H1 (cell line): Measurements from ENCODE around the gene AIMP1. TPM values are rescaled to one million over a fixed set of nuclear protein-coding genes. Genes with fewer than 3 reads are reported as not detected.

Experiments used
- CTCF ChIA-PET: fragments of 300-600 bp; sonication (Branson Sonifier 250); formaldehyde crosslinking; loops from one replicate; lab custom pipeline; 2021; ENCODE audit not compliant: partially characterized antibody; lab: Charles Lee
- POLR2A ChIA-PET: fragments of 300-600 bp; sonication (Branson Sonifier 250); formaldehyde crosslinking; loops from one replicate; lab custom pipeline; 2021; ENCODE audit warnings: inconsistent platforms; ENCODE audit not compliant: partially characterized antibody; lab: Charles Lee
- DNase-seq, 2 experiments: peaks; one replicate each; pipeline versions ENCODE4 v3.0.0 to v3.0.0-alpha.2; 2010 to 2022; ENCODE audit warnings: low spot score in 2 of 2, low read depth in 1 of 2, mixed read lengths in 1 of 2
- FAIRE-seq: peaks from 2 replicates; lab custom pipeline; 2011; peaks lifted over from hg19 to GRCh38; lab: Jason Lieb, UNC
- H2AFZ ChIP-seq: 2 replicates; pipeline ENCODE4 v1.8.1; 2012; ENCODE audit warnings: low read length, inconsistent platforms
- H2AK5ac ChIP-seq: 2 replicates; pipeline ENCODE4 v1.6.1; 2013; ENCODE audit warnings: low read depth, low read length
- H2BK120ac ChIP-seq: replicated peaks from 2 replicates; pipeline ENCODE3; 2013; ENCODE audit warnings: low read depth, low read length, inconsistent platforms
- H2BK12ac ChIP-seq: 2 replicates; pipeline ENCODE4 v1.6.1; 2013; ENCODE audit warnings: low read depth, low read length
- H2BK15ac ChIP-seq: 2 replicates; pipeline ENCODE4 v1.6.1; 2013; ENCODE audit warnings: low read length
- H2BK20ac ChIP-seq: 2 replicates; pipeline ENCODE4 v1.6.1; 2013; ENCODE audit warnings: low read length
- H2BK5ac ChIP-seq: 2 replicates; pipeline ENCODE4 v1.6.1; 2013; ENCODE audit warnings: low read depth, low read length
- H3K14ac ChIP-seq: 2 replicates; pipeline ENCODE4 v1.6.1; 2013; ENCODE audit warnings: inconsistent platforms; ENCODE audit not compliant: insufficient read length
- H3K18ac ChIP-seq: 2 replicates; pipeline ENCODE4 v1.6.1; 2013; ENCODE audit warnings: low read length; ENCODE audit errors: extremely low read depth
- H3K23ac ChIP-seq: 2 replicates; pipeline ENCODE4 v1.6.1; 2013; ENCODE audit warnings: inconsistent platforms; ENCODE audit not compliant: insufficient read length
- H3K23me2 ChIP-seq: 2 replicates; pipeline ENCODE4 v1.6.1; 2013; ENCODE audit warnings: low read depth, low read length
- H3K27ac ChIP-seq: 2 replicates; pipeline ENCODE4 v1.6.1; 2011; ENCODE audit warnings: low read depth, low read length, inconsistent platforms
- H3K27me3 ChIP-seq, 4 experiments: replicated peaks in 1 of 4; 1 replicate in 1 of 4; 2 replicates in 3 of 4; pipeline versions ENCODE4 v1.6.1 to v1.8.1; 2011 to 2013; ENCODE audit warnings: low read length in 3 of 4, mild to moderate bottlenecking in 3 of 4, inconsistent platforms in 2 of 4, mixed read lengths in 2 of 4, moderate library complexity in 1 of 4; ENCODE audit not compliant: control insufficient read depth in 3 of 4, insufficient read depth in 3 of 4; ENCODE audit errors: extremely low read depth in 1 of 4
- H3K36me3 ChIP-seq, 4 experiments: 2 replicates each; pipeline versions ENCODE4 v1.6.1 to v1.8.1; 2011 to 2013; ENCODE audit warnings: mild to moderate bottlenecking in 4 of 4, low read length in 3 of 4, moderate library complexity in 2 of 4, control low read depth in 1 of 4, inconsistent platforms in 1 of 4; ENCODE audit not compliant: insufficient read depth in 4 of 4, control insufficient read depth in 2 of 4
- H3K4ac ChIP-seq: replicated peaks from 2 replicates; pipeline ENCODE3; 2013; ENCODE audit warnings: low read length, low read depth, mixed read lengths, inconsistent platforms; ENCODE audit not compliant: insufficient read length
- H3K4me1 ChIP-seq, 4 experiments: replicated peaks in 1 of 4; 1 replicate in 1 of 4; 2 replicates in 3 of 4; pipeline versions ENCODE4 v1.6.1 to v1.8.1; 2011 to 2013; ENCODE audit warnings: low read length in 3 of 4, inconsistent platforms in 2 of 4, mixed read lengths in 1 of 4; ENCODE audit not compliant: insufficient read depth in 4 of 4, control insufficient read depth in 3 of 4
- H3K4me2 ChIP-seq, 2 experiments: 2 replicates each; pipeline versions ENCODE4 v1.6.1 to v1.8.1; 2011 to 2013; ENCODE audit warnings: low read depth in 2 of 2, low read length in 2 of 2, control low read depth in 1 of 2, inconsistent platforms in 1 of 2, mild to moderate bottlenecking in 1 of 2; ENCODE audit not compliant: insufficient read depth in 1 of 2
- H3K4me3 ChIP-seq, 4 experiments: fragments of 200-600, 300-600 bp in 1 of 4; sonication (generic), shearing (Covaris generic), sonication (Bioruptor Twin) in 1 of 4; 2 replicates each; pipeline versions ENCODE4 v1.5.1 to v1.8.1; 2011 to 2016; ENCODE audit warnings: low read length in 4 of 4, low read depth in 3 of 4, control low read depth in 2 of 4, inconsistent platforms in 2 of 4, mild to moderate bottlenecking in 2 of 4, mixed read lengths in 1 of 4, moderate library complexity in 1 of 4; ENCODE audit not compliant: insufficient read depth in 2 of 4; ENCODE audit errors: extremely low read depth in 1 of 4
- H3K56ac ChIP-seq: replicated peaks from 2 replicates; pipeline ENCODE3; 2013; ENCODE audit warnings: low read depth, mild to moderate bottlenecking, mixed read lengths, low read length, inconsistent platforms; ENCODE audit not compliant: insufficient read length
- H3K79me1 ChIP-seq: 2 replicates; pipeline ENCODE4 v1.6.1; 2013; ENCODE audit warnings: low read depth, low read length, control low read depth
- H3K79me2 ChIP-seq, 2 experiments: 2 replicates each; pipeline versions ENCODE4 v1.6.1 to v1.8.1; 2012 to 2013; ENCODE audit warnings: low read length in 2 of 2, mild to moderate bottlenecking in 2 of 2, inconsistent platforms in 1 of 2; ENCODE audit not compliant: insufficient read depth in 2 of 2, control insufficient read depth in 1 of 2
- H3K9ac ChIP-seq, 4 experiments: replicated peaks in 1 of 4; 1 replicate in 1 of 4; 2 replicates in 3 of 4; pipeline versions ENCODE4 v1.6.1 to v1.8.1; 2011 to 2013; ENCODE audit warnings: low read depth in 3 of 4, low read length in 3 of 4, control low read depth in 2 of 4, mild to moderate bottlenecking in 2 of 4, moderate library complexity in 2 of 4, inconsistent platforms in 1 of 4; ENCODE audit errors: extremely low read depth in 1 of 4
- H3K9me3 ChIP-seq, 2 experiments: 2 replicates each; pipeline versions ENCODE4 v1.6.1 to v1.8.1; 2012 to 2013; ENCODE audit warnings: mild to moderate bottlenecking in 2 of 2, moderate library complexity in 2 of 2, control low read depth in 1 of 2, inconsistent platforms in 1 of 2, low read depth in 1 of 2, low read length in 1 of 2, mixed read lengths in 1 of 2; ENCODE audit not compliant: insufficient read depth in 2 of 2
- H4K20me1 ChIP-seq, 2 experiments: replicated peaks in 1 of 2; 2 replicates each; pipeline versions ENCODE3 to v1.8.1; 2011 to 2013; ENCODE audit warnings: inconsistent platforms in 2 of 2, low read length in 2 of 2, mild to moderate bottlenecking in 1 of 2; ENCODE audit not compliant: insufficient read depth in 2 of 2, control insufficient read depth in 1 of 2
- H4K5ac ChIP-seq: 2 replicates; pipeline ENCODE4 v1.6.1; 2013; ENCODE audit warnings: low read length, low read depth, mixed read lengths, inconsistent platforms; ENCODE audit not compliant: insufficient read length
- H4K8ac ChIP-seq: 2 replicates; pipeline ENCODE4 v1.8.0; 2013; ENCODE audit warnings: mild to moderate bottlenecking, moderate library complexity, low read length, inconsistent platforms; ENCODE audit not compliant: insufficient read depth; ENCODE audit errors: extremely low read depth
- H4K91ac ChIP-seq: replicated peaks from 2 replicates; pipeline ENCODE3; 2013; ENCODE audit warnings: low read length, mixed read lengths, inconsistent platforms; ENCODE audit not compliant: insufficient read length
- ASH2L ChIP-seq: fragments of 200-600, 300-600 bp; sonication (generic); IDR thresholded peaks from one replicate; pipeline ENCODE4 v1.7.1; 2017; ENCODE audit warnings: low read length
- SRF ChIP-seq: IDR thresholded peaks from 2 replicates; pipeline ENCODE4 v1.6.1; 2011; ENCODE audit warnings: mild to moderate bottlenecking, low read depth, low read length, moderate library complexity
- polyA plus RNA-seq, 7 experiments: library from polyadenylated mRNA; depleted of rRNA in 3 of 7; stranded (reverse) in 5 of 7; unstranded in 2 of 7; fragments of >200 nt in 5 of 7; fragments of 200-250 nt in 2 of 7; gene quantifications; 1 replicate in 5 of 7; 2 replicates in 1 of 7; 4 replicates in 1 of 7; pipeline versions ENCODE4 v1.2.1 to v1.2.3, GENCODE V29; 2011 to 2013; ENCODE audit warnings: missing spikeins in 2 of 7, mixed read lengths in 2 of 7
- total RNA-seq: library from RNA; stranded (reverse); fragmentation: NEBNext Ultra II Directional; extraction: Animal tissue kit (Norgen Biotek cat#: 25700); gene quantifications from 2 replicates; pipeline ENCODE4 v1.2.1, GENCODE V29; 2021
- TF ChIP-seq, protein P1 (sequence below), 3 experiments: IDR thresholded peaks; 1 replicate in 2 of 3; 2 replicates in 1 of 3; pipeline versions ENCODE4 v1.5.1 to v1.6.1; 2011; ENCODE audit warnings: low read length in 3 of 3, mild to moderate bottlenecking in 3 of 3, inconsistent platforms in 2 of 3, low read depth in 1 of 3, moderate library complexity in 1 of 3; ENCODE audit not compliant: insufficient read depth in 1 of 3; ENCODE audit errors: control extremely low read depth in 1 of 3

AIMP1 gene
- total and polyA plus RNA-seq, 2 of the 8 experiments (the other 6 are each of a cell fraction or from before 2014, with no cell fraction given), result 7.9 to 54.6 TPM

DNA sequence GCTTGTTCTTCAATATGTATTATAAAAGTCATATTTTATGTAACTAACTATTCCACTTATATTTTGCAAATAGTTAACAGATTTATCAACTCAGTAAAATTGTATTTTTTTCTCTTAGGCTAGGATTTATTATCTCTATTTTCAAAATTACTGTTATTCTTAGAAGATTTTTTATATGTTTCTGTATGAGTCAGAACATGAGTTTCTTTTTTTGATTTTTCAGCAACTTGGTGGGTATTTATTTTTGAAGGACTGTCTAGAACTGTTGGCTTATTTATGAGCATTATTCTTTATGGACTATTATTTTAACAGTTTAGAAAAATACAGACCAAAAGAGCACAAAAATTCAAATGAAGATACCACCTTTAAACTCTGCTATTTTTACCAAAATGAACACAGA, 6.8 kb downstream of the AIMP1 start:
- no peak overlapping the region for H2BK12ac ChIP-seq
- H4K8ac ChIP-seq, result no peak overlapping the region
- no peak overlapping the region for H2AK5ac ChIP-seq
- no peak overlapping the region for H4K91ac ChIP-seq
- H3K27ac ChIP-seq, result no peak overlapping the region
- H2BK5ac ChIP-seq, result no peak overlapping the region
- no peak for FAIRE-seq
- no peak overlapping the region for H3K4me3 ChIP-seq
- no peak overlapping the region for H3K18ac ChIP-seq
- no peak overlapping the region for H2BK20ac ChIP-seq
- H3K4me2 ChIP-seq, result no peak overlapping the region
- H3K14ac ChIP-seq, result no peak overlapping the region
- no peaks in the 10 kb centered on the region for H3K79me1 ChIP-seq
- ChIA-PET POLR2A (no interaction called here), CTCF (no interaction called here)
- H4K20me1 ChIP-seq, result peaks cover 0 to 2% of the 10 kb centered on the region in 2 experiments
- no peak overlapping the region for H2AFZ ChIP-seq
- DNase-seq, result no peak
- H2BK120ac ChIP-seq, result no peak overlapping the region
- TF ChIP-seq, protein P1, sequence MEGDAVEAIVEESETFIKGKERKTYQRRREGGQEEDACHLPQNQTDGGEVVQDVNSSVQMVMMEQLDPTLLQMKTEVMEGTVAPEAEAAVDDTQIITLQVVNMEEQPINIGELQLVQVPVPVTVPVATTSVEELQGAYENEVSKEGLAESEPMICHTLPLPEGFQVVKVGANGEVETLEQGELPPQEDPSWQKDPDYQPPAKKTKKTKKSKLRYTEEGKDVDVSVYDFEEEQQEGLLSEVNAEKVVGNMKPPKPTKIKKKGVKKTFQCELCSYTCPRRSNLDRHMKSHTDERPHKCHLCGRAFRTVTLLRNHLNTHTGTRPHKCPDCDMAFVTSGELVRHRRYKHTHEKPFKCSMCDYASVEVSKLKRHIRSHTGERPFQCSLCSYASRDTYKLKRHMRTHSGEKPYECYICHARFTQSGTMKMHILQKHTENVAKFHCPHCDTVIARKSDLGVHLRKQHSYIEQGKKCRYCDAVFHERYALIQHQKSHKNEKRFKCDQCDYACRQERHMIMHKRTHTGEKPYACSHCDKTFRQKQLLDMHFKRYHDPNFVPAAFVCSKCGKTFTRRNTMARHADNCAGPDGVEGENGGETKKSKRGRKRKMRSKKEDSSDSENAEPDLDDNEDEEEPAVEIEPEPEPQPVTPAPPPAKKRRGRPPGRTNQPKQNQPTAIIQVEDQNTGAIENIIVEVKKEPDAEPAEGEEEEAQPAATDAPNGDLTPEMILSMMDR (IDR thresholded peaks at IDR 0.05; ENCODE audit: control extremely low read depth in 1 of 3, insufficient read depth in 1 of 3, low read depth in 1 of 3, low read length in 3 of 3), result no peak
- TF ChIP-seq SRF (no peak), ASH2L (no peak)
- TF ChIP-seq, all 59 proteins: peak for 0
- Histone ChIP-seq H3K79me2 (peaks cover 0 to 20% of the 10 kb centered on the region in 2 experiments; a peak in 2 of 4 replicates), H3K23ac (no peak overlapping the region), H3K9ac (no peak overlapping the region), H2BK15ac (no peak overlapping the region), H3K56ac (no peak overlapping the region), H3K9me3 (peaks cover 0 to 10% of the 10 kb centered on the region in 2 experiments; a peak in 1 of 4 replicates), H3K4me1 (no peaks in the 10 kb centered on the region), H4K5ac (no peak overlapping the region), H3K23me2 (no peaks in the 10 kb centered on the region; the same call in 1 of the 2 replicates), H3K27me3 (no peaks in the 10 kb centered on the region), H3K36me3 (peaks cover 0 to 30% (median 12%) of the 10 kb centered on the region in 4 experiments; a peak in 4 of 8 replicates), H3K4ac (no peak overlapping the region)
